Neural progenitor cell (in vitro differentiated cells): Measurements from ENCODE around the gene GKN1.

Experiments used
- EZH2phosphoT487 ChIP-seq: fragments of 200-600 bp; sonication (generic); IDR thresholded peaks from 2 replicates; pipeline ENCODE4 v1.6.1; 2017; ENCODE audit warnings: antibody characterized with exemption
- TF ChIP-seq, protein P1 (sequence below): fragments of 200-600 bp; sonication (generic); IDR thresholded peaks from 2 replicates; pipeline ENCODE4 v1.5.1; 2017; ENCODE audit warnings: antibody characterized with exemption, mild to moderate bottlenecking

DNA sequence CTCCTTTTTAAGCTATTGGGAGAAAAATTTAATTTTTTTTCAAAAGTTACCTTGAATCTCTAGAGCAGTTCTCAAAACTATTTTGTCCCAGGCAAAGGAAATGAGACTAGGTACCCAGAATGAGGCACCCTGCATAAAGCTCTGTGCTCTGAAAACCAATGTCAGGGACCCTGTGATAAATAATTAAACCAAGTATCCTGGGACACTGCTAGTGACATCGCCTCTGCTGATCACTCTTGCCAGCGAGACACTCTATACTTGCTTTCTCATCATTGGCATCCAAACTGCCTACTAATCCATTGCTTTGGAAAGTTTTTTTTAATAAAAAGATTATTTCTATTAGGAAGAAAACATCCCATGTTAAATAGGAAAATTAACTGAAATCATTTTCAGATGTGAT is 1.4 kb downstream of the GKN1 start:
- TF ChIP-seq, protein P1, sequence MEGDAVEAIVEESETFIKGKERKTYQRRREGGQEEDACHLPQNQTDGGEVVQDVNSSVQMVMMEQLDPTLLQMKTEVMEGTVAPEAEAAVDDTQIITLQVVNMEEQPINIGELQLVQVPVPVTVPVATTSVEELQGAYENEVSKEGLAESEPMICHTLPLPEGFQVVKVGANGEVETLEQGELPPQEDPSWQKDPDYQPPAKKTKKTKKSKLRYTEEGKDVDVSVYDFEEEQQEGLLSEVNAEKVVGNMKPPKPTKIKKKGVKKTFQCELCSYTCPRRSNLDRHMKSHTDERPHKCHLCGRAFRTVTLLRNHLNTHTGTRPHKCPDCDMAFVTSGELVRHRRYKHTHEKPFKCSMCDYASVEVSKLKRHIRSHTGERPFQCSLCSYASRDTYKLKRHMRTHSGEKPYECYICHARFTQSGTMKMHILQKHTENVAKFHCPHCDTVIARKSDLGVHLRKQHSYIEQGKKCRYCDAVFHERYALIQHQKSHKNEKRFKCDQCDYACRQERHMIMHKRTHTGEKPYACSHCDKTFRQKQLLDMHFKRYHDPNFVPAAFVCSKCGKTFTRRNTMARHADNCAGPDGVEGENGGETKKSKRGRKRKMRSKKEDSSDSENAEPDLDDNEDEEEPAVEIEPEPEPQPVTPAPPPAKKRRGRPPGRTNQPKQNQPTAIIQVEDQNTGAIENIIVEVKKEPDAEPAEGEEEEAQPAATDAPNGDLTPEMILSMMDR = no peak
- no peak for TF ChIP-seq EZH2phosphoT487
